ENCODE data around the gene RRAGD.

Gene RRAGD

DNA sequence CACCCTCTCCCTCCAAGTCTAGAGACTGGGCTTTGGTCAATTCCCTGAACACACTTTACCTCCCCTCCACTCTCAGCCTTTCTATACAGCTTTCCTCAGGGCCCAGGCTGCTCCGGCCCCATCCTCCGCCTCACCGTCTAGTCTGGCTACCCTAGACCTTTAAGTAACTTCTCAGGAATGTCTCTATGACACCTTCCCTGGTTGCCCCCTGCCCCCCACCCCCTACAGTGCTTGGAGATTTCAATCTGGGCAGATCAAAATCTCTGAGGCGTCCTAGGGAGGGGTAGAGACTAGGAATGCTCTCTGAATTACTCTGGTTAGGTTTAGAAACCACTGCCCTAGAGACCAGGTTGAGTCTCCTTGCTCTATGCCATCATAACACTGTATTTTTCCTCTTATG, 65.6 kb downstream of the RRAGD start:
- DNase-seq (ENCODE audit: low read depth, low spot score), result no peak

DNA sequence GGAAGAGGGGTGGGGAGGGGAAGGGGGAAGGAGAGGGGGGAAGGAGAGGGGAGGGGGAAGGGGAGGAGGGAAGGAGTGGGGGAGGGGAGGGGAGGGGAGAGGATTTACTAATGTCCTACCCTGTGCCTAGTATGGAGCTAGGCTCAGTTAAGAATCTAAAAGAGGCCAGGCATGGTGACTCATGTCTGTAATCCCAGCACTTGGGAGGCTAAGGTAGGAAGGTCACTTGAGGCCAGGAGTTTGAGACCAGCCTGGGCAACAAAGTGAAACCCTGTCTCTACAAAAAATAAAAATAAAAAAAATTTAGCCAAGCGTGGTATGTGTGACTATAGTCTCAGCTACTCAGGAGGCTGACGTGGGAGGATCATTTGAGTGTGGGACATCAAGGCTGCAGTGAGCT, 72.5 kb downstream of the RRAGD start:
- DNase-seq (ENCODE audit: low read depth, low spot score), result no peak

DNA sequence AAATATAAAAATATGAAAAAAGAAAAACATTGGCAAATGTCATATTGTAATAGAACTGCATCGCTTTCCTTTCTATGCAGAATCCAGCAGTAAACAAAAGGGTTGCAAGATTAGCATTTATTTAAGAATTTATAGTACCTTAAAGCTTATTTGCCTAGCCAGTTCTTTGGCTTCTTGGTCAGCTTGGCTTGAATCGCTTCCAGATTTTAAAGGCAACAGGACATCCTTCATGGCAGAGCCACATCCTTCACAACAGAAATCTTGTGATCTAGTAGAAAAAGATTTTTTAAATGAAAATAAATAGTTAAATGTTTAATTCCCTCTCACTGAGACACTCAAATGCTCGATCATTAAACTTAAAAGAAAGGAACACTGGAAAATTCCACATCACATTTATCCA, 76.9 kb downstream of the RRAGD start:
- DNase-seq (ENCODE audit: low read depth, low spot score), result no peak

DNA sequence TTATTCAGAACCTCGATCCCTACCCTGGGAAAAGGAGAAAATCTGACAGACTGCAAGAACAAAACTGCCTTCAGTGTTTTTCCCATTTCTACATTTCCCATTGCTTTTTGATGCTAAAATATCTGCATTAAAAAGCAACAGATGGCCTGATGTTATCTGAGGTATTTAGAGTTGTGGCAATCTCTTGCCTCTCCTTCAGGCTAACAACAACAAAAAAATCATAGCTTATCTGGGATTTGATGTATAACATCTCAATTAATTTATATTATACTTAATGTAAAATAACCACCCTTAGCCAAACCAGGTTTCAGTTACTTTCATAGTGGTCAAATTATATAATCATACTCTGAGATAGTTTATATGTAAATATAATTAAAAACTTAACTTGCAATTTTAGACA, 81.2 kb downstream of the RRAGD start:
- no peak for DNase-seq (ENCODE audit: low read depth, low spot score)

DNA sequence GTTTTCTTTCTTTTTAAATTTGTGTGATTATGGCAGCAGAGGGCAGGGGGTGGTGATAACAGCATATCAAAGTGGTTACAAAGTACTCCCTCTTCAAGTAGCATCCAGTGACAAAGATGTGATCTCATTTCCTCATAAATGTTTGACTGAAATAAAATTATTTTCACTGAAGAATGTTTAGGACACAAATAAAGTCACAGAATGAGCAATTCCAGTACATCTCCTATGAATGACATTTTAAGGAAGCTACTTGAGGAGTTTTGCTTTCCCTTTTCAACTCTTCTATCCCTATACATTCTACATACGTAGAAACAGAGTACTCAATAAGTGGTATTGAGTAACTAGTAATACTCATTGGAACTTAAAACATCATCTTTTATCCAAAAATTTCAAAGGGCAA, 83.1 kb downstream of the RRAGD start:
- DNase-seq (ENCODE audit: low read depth, low spot score), result no peak

DNA sequence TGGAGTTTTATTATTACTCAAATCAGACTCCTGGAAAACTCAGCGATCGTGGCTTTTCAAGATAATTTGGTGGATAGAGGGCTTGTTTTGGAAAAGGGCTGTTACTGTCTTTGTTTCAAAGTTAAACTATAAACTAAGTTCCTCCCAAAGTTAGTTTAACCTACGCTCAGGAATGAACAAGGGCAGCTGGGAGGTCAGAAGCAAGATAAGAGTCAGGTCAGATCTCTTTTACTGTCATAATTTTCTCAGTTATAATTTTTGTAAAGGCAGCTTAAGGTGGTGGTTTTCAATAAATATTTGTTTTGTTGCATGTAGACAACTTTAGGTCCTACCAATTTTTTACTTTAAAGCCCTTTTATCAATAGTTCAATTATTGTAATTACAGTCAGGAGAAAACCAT, 87.8 kb downstream of the RRAGD start:
- no peak for DNase-seq (ENCODE audit: low read depth, low spot score)

DNA sequence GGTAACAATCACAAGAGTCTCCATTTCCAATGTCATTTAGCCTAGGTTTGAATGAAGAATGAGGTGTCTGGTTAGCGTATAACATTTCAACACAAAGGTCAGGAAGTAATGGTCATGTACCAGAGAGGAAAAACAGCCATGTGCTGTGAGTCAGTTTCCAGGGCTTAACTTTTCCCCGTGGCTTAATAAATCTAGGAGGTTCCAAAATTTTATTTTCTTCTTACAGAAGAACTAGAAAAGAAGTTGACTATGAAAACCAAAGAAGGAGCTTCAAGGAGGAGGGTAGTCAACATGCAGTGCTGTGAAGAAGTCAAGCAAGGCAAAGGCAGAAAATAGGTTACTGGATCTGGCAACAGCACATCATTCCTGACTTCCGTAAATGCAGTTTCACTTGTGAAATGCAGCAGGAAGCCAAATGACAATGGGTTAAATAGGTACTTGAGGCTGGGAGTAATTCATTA, 88.5 kb downstream of the RRAGD start:
- DNase-seq (ENCODE audit: low read depth, low spot score), result no peak

DNA sequence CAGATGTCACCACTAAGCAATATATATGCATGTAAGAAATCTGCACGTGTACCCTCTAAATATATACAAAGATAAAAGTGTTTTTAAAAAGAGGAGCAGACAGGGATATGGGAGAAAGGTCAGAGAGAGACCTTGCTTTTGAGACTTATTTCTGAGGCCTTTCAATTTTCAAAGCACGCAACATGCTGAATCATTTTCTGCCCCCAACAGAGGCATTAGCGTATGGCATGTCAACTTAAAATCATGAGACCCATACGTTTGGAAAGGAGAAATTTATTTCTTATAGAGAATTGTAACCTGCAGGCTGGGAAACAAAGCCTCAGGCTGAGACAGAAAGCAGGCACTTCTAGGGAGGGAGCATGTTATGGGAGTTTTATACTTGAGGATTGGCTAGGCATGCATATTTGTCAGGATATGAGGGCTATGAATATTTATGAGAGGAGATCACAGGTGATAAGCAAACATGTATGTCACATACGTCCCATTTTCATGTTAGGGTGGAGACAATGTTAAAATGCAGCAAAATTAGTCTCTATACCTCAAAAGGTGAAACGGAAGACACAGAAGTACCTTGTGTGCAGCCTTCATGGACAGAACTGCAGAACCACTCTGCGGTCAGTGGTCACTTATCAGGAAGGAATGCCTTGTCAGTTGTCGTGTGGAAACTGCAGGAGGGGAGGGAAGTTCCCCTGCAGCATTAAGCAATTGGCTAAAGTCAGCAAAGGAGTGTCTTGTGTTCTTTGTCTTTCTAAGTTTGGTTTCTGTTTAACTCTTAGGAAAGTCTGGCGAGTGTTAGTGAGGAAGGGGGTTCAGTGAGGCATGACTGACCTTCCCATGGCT, 90.7 kb downstream of the RRAGD start:
- DNase-seq (ENCODE audit: low read depth, low spot score), result no peak

DNA sequence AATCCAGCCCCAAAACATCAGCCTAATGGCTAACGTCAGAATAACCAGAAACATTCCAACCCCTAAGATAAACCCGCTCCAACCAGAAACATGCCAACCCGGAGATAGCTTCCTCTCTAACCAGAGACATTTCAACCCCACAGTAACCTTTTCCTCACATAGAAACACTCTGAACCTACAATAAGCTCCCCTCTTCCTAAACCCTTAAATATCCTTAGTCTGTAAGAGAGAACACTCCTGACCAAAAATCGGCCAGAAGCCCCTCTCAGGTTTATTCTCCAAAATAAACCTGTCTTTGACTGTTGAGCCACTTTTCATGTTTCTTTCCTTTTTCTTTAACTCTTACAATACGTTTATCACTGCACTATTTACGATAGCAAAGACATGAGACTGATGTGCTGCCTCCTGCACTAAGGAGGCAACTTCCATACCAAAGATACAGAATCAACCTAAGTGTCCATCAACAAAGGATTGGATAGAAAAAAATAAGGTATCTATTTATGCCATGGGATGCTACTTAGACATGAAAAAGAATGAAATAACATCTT, 92.0 kb downstream of the RRAGD start:
- no peak for DNase-seq (ENCODE audit: low read depth, low spot score)

DNA sequence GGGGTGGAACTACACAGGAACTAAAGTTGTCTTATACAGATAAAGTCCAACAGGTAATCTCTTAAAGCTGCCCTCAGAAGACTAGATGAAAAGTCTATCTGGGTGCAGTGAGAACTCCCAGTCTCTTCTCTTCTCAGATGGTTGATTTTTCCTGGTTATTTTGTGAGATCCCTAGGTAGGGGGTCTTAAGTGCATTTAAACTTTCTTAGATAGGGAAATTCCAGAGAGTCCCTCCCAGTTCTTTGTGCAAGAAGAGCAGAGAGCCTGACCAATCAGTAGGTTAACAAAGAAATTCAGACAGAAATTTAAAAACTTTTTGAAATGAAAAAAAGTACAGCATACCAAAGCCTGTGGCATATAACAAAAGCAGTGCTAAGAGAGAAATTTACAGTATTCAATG, 95.0 kb downstream of the RRAGD start:
- DNase-seq (ENCODE audit: low read depth, low spot score), result no peak

DNA sequence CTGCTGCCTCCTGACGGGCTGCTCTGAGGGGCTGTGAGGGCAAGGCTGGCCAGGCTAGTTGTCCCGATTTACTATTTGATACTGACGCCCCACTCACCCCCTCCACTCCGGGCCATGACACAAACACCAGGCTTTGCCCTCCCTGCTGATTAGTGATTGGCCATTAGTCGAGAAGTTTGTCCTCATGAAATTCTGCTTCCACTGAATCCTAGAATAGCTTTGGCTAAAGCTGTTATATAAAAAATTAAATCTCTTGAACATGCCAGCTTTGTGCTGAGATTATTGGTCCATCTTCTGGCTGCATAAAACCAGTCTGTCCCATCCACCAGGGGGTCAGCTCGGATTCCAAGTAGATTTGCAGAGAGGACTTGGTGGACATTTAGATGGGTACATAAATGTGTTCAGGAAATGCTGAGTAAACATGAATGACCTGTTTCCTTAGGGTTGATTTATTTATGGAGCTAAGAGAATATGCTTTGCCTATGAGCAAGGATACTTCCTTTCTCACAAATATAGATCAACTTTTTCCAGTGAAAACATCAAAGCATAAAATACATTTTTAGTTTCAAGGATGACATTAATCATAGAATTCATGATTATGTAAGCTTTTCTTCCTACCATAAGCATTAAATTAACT, 96.7 kb downstream of the RRAGD start, which contains the start of gene GABRR2:
TSS of gene GABRR2 (minus strand) at position 51 of the 637 bp plus-strand sequence. CDS start 134 bp downstream, outside the sequence.
- no peak for DNase-seq (ENCODE audit: low read depth, low spot score)

DNA sequence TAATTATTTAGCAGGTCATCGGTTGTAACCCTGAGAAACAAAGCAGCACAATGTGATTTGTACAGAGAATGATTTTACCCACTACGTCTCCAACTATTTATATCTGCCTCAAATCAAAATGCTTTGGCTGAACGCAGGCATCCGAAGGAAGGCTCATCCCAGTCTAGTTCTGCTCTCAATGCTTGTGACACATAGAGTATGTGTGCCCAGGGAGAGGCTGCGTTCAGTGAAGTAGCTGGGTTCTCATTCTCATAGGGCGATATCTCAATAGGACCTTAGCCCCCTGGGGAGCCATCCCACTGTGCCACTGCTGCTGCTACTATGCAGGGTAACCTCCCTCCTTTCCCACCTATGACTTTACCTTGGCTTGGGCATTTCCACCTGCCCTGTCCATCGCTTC, 97.4 kb downstream of the RRAGD start:
- DNase-seq (ENCODE audit: low read depth, low spot score), result no peak

All from iPS DF 19.7 (cell line).